Heart right ventricle (tissue), 16 donors: ENCODE measurements around the gene BTBD3. TPM values are rescaled to one million over a fixed set of nuclear protein-coding genes. Genes with fewer than 3 reads are reported as not detected.

ENCODE experiments used
- ATAC-seq, 8 donors: fragments of 200-7000 bp; cut with Tn5 transposase; one replicate each; pipeline ENCODE4 v1.9.1; 2020; ENCODE audit warnings: mild to moderate bottlenecking in 8 of 8, moderate library complexity in 8 of 8, moderate number of reproducible peaks in 1 of 8
- DNase-seq, 2 donors: peaks; one replicate each; pipeline ENCODE4 v3.0.0-alpha.2; 2020
- H3K27ac ChIP-seq, 10 donors: fragments of 200-600 bp; sonication (generic) in 2 of 10; one replicate each; pipeline versions ENCODE4 v1.5.0 to v1.8.0; 2020 to 2022; ENCODE audit warnings: mild to moderate bottlenecking in 3 of 10
- H3K27me3 ChIP-seq, 7 donors: fragments of 200-600 bp; one replicate each; pipeline ENCODE4 v1.8.0; 2021 to 2022; ENCODE audit warnings: mild to moderate bottlenecking in 2 of 7
- H3K36me3 ChIP-seq, 9 donors: fragments of 200-600 bp; sonication (generic) in 1 of 9; one replicate each; pipeline versions ENCODE4 v1.5.0 to v1.8.0; 2020 to 2022; ENCODE audit warnings: mild to moderate bottlenecking in 2 of 9
- H3K4me1 ChIP-seq, 9 donors: fragments of 200-600 bp; sonication (generic) in 1 of 9; one replicate each; pipeline versions ENCODE4 v1.5.0 to v1.8.0; 2020 to 2022; ENCODE audit warnings: mild to moderate bottlenecking in 4 of 9
- H3K4me3 ChIP-seq, 10 donors: fragments of 200-600 bp; sonication (generic) in 2 of 10; one replicate each; pipeline versions ENCODE4 v1.5.0 to v1.8.0; 2020 to 2022; ENCODE audit warnings: mild to moderate bottlenecking in 7 of 10, moderate library complexity in 2 of 10
- H3K9me3 ChIP-seq, 11 donors: fragments of 200-600 bp in 10 of 11; sonication (generic) in 2 of 11; one replicate each; pipeline versions ENCODE4 v1.5.0 to v1.8.0; 2013 to 2022; ENCODE audit warnings: mild to moderate bottlenecking in 2 of 11, control low read depth in 1 of 11, moderate library complexity in 1 of 11
- WGBS, 2 donors: extraction: QIAGEN DNeasy Blood & Tissue Kit; methylation state at CpG; one replicate each; pipeline ENCODE4 v1.1.7; 2013; ENCODE audit warnings: inconsistent platforms in 1 of 2; 5-methylcytosine and 5-hydroxymethylcytosine counted together
- intact Hi-C, 10 donors: fragments of 100-400 bp; cut with DNase I; formaldehyde crosslinking; loops; one replicate each; pipeline versions ENCODE4 v1.11.1 to v1.14.2; 2022
- long read RNA-seq, 3 donors: library from polyadenylated mRNA; unstranded; transcript quantifications; one replicate each; pipeline ENCODE4 v2.0.0, GENCODE V29; 2020 to 2021
- polyA plus RNA-seq, 2 donors: library from polyadenylated mRNA; stranded (reverse); fragments of 200-250 nt; gene quantifications; one replicate each; pipeline ENCODE4 v1.2.3, GENCODE V29; 2013
- total RNA-seq, 10 donors: library from RNA; stranded (reverse); fragmentation: NEBNext Ultra II Directional in 3 of 10; extraction: Animal tissue kit (Norgen Biotek cat#: 25700) in 3 of 10; gene quantifications; one replicate each; pipeline versions ENCODE4 v1.2.1 to v1.2.4, GENCODE V29; 2021 to 2023
- TF ChIP-seq, protein P1 (sequence below), 9 donors: fragments of 200-600 bp; sonication (generic) in 2 of 9; IDR thresholded peaks; one replicate each; pipeline versions ENCODE4 v1.5.0 to v1.8.0; 2021 to 2022; ENCODE audit warnings: antibody characterized with exemption in 9 of 9, mild to moderate bottlenecking in 5 of 9, moderate library complexity in 1 of 9
- donor health status: Arrhythmogenic right ventricular cardiomyopathy.
- donor health status: ischemic (EF 13 %, LVEDD 7.1; RV severe dilation, severe dysfunction).
- donor health status: healthy with polysubstance abuse.
- donor health status: DM: no; HTN: yes; CAD: no.
- donor health status: DM: no; HTN: no; CAD: no.
- donor health status: ischemic (EF 25% LVEDD 6.9; RV normal size, moderate dysfunction).
- donor health status: ischemic (EF 25% LVEDD 5.7; RV mildly dilated, moderate dysfunction).
- donor health status: healthy.
- donor health status: DM: yes; HTN: yes; CAD: no.
- donor health status: Ischemic cardiomyopathy.
- donor health status: ischemic (EF 35%, LVEDD 5.7; RV mildly dilated, moderate dysfunction).
- donor health status: nonischemic (EF 11% LVEDD 7.7; RV severe dilation, severe dysfunction).
- donor health status: DM: yes; HTN: yes; CAD: no.
- donor health status: PGD.
- donor health status: ischemic (EF 29% LVEDD 5.4; RV normal size, mild dysfunction).
- donor health status: nonischemic (EF 23%, LVEDD 6.1; RV moderate dilation, normal function).

Gene BTBD3
- total RNA-seq: 10 to 100 TPM; 21.4 to 29.8 (median 23.8) TPM
- 10 to 100 TPM; 10.2 to 10.7 TPM for polyA plus RNA-seq
- long read RNA-seq, donor 1, full-length matches to known transcripts: 2 of 8 reads
- long read RNA-seq, donor 1, partial matches to known transcripts: 0 of 8 reads
- long read RNA-seq, donor 1, other reads (novel, unspliced or antisense): 6 of 8 reads
- long read RNA-seq, donor 2, full-length matches to known transcripts: 2 of 7 reads
- long read RNA-seq, donor 2, partial matches to known transcripts: 0 of 7 reads
- long read RNA-seq, donor 2, other reads (novel, unspliced or antisense): 5 of 7 reads
- long read RNA-seq, donor 3, full-length matches to known transcripts: 12 of 24 reads
- long read RNA-seq, donor 3, partial matches to known transcripts: 0 of 24 reads
- long read RNA-seq, donor 3, other reads (novel, unspliced or antisense): 12 of 24 reads

DNA sequence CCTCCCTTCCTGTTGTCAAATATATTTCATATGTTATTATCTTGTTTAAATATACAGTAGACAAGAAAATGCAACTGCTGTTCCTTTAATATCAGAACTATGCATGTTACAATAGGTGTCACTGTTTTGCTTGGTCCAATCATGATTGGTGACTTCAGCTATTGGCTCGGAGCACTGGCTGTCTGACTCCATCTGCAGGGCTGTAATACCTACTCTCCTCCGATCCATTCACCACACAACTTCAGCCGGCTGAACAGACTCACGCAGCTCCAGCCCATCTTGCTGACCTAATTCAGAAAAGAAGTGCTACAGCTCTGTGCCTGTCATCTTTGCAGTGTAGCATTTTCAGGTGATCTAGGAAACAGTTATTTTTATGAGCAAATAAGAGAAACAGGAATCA is at the start of gene BTBD3:
TSS of gene BTBD3 (plus strand) at position 231 of the 400 bp plus-strand sequence. CDS start 383 bp downstream, outside the sequence.
- peaks cover 4 to 88% (median 68%) of the 10 kb centered on the region in 9 donors for H3K4me1 ChIP-seq
- intact Hi-C loops: loop anchor here in 2 of 10 donors (2.0 to 10.0 kb wide), 3 partner anchors 25 to 657 kb away; no protein-coding TSS in a partner anchor
- TF ChIP-seq, protein P1, sequence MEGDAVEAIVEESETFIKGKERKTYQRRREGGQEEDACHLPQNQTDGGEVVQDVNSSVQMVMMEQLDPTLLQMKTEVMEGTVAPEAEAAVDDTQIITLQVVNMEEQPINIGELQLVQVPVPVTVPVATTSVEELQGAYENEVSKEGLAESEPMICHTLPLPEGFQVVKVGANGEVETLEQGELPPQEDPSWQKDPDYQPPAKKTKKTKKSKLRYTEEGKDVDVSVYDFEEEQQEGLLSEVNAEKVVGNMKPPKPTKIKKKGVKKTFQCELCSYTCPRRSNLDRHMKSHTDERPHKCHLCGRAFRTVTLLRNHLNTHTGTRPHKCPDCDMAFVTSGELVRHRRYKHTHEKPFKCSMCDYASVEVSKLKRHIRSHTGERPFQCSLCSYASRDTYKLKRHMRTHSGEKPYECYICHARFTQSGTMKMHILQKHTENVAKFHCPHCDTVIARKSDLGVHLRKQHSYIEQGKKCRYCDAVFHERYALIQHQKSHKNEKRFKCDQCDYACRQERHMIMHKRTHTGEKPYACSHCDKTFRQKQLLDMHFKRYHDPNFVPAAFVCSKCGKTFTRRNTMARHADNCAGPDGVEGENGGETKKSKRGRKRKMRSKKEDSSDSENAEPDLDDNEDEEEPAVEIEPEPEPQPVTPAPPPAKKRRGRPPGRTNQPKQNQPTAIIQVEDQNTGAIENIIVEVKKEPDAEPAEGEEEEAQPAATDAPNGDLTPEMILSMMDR (IDR thresholded peaks at IDR 0.05): peak in 6 of 9 donors; percentile 10 to 51 (median 24)

DNA sequence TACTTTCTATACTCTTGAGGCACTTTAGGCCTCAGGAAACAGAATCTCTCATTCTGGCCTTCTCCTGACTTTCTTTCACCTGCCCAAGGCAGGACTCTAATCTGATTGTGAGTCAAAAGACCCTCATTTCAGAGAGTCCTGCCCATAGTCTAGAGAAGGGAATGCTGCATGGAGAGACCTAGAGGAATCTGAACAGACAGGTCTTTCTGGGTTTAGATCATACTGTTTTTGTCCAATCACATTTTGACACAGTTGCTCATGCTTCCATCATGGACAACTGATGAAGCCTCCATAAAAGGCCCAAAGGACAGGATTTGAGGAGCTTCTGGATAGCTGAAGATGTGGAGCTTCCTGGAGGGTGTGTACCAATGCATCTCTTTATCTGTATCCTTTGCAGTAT is 48.1 kb upstream of the BTBD3 start:
- H3K9me3 ChIP-seq: no peaks in the 10 kb centered on the region
- no peak overlapping the region for H3K4me3 ChIP-seq
- ATAC-seq (no peak), DNase-seq (no peak)
- H3K4me1 ChIP-seq: no peaks in the 10 kb centered on the region
- TF ChIP-seq, protein P1 (IDR thresholded peaks at IDR 0.05): no peak
- no peak overlapping the region for H3K27ac ChIP-seq
- H3K36me3 ChIP-seq: no peaks in the 10 kb centered on the region
- intact Hi-C loops: no loop called here
- no peaks in the 10 kb centered on the region for H3K27me3 ChIP-seq

More for the DNA sequence above, at the start of gene BTBD3:
- WGBS, 2 donors: 2 to 4% methylated on average over 4 of the region's 4 CpGs
- DNase-seq: peak; percentile 37 to 83
- Histone ChIP-seq H3K4me3 (peak within 1 kb of the TSS; percentile 4 to 62 (median 45)), H3K9me3 (no peaks in the 10 kb centered on the region), H3K27me3 (no peaks in the 10 kb centered on the region), H3K27ac (peak within 1 kb of the TSS; percentile 39 to 88 (median 62)), H3K36me3 (peaks cover 0 to 28% (median 0%) of the 10 kb centered on the region in 9 donors)
- ATAC-seq: peak; percentile 94 to 97 (median 96)

DNA sequence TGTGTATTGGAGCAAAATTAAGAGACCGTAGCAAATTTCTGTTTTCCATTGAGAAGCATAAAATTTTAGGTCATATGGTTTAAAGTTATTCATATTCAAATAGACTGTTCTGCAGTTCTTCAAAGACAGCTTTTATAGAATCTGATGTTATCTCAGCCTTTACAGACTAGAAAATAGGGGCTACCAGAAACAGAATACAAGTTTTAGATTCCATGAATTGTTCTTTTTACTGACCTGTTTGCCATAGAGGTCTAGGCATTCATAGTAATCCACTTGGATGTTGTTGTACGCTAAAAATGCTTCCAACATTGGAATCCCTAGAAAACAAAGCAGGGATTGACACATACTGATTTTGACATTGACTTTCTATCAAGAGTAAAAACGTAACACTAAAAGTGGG is 47.3 kb upstream of the BTBD3 start:
- ATAC-seq: no peak
- no peak for DNase-seq
- Histone ChIP-seq H3K4me3 (no peak overlapping the region), H3K4me1 (no peaks in the 10 kb centered on the region), H3K36me3 (no peaks in the 10 kb centered on the region), H3K9me3 (no peaks in the 10 kb centered on the region), H3K27me3 (no peaks in the 10 kb centered on the region), H3K27ac (no peak overlapping the region)
- 62 to 79% methylated on average over 3 of the region's 3 CpGs for WGBS, 2 donors
- TF ChIP-seq, protein P1 (IDR thresholded peaks at IDR 0.05): no peak
- intact Hi-C loops: no loop called here

DNA sequence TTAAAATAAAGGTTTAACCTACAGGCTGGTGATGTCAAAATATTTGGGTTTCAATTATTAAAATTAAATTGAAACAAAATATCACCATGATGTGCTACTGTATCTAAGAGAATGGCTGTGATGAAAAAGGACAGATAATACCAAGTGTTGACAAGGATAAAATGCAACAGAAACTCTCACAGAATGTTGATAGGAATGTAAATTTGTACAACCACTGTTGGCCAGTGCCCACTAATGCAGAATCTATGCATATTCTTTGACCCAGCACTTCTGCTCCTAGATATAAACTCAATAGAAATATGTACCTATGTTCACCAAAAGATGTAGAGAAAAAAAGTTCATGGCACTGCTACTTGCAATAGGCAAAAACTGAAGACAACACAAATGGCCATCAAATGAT is 41.1 kb upstream of the BTBD3 start:
- Histone ChIP-seq H3K36me3 (no peaks in the 10 kb centered on the region), H3K4me1 (no peaks in the 10 kb centered on the region), H3K27ac (no peak overlapping the region), H3K9me3 (peaks cover 0 to 5% (median 0%) of the 10 kb centered on the region in 11 donors), H3K4me3 (no peak overlapping the region), H3K27me3 (no peaks in the 10 kb centered on the region)
- TF ChIP-seq, protein P1 (IDR thresholded peaks at IDR 0.05): no peak
- ATAC-seq (no peak), DNase-seq (no peak)
- intact Hi-C loops: no loop called here
